ENCODE data around the gene TBRG4.

DNA sequence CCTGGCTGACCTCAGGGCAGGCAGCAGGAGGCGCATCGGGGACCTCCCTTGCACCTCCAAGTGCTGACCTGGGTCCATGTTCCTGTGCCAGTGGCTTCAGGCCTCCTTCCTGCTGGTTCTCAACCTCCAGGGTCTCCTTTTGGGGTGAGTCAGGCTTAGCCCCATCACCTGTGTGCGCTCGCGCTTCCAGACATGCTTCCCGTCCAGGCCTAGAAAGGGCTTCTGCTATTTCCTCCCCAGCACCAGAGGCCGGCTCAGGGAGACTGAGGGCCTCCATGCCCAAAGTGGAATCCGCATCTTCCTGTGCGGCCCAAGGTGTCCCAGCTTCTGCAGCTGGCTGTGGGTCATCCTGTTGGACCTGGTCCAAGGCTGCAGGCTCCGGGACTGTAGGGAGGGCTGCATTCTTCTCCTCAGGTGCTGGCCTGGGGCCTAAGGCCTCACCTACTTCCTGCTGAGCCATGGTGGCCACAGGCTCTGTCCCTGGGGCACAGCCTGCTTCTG lies 28.6 kb downstream of the TBRG4 start:
- TF ChIP-seq POLR2A (IDR thresholded peaks at IDR 0.05; ENCODE audit: low read depth) = no peak
- TF ChIP-seq, protein P1, sequence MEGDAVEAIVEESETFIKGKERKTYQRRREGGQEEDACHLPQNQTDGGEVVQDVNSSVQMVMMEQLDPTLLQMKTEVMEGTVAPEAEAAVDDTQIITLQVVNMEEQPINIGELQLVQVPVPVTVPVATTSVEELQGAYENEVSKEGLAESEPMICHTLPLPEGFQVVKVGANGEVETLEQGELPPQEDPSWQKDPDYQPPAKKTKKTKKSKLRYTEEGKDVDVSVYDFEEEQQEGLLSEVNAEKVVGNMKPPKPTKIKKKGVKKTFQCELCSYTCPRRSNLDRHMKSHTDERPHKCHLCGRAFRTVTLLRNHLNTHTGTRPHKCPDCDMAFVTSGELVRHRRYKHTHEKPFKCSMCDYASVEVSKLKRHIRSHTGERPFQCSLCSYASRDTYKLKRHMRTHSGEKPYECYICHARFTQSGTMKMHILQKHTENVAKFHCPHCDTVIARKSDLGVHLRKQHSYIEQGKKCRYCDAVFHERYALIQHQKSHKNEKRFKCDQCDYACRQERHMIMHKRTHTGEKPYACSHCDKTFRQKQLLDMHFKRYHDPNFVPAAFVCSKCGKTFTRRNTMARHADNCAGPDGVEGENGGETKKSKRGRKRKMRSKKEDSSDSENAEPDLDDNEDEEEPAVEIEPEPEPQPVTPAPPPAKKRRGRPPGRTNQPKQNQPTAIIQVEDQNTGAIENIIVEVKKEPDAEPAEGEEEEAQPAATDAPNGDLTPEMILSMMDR (IDR thresholded peaks at IDR 0.05) = no peak

Data from esophagus muscularis mucosa (tissue), 3 donors.